Measurements from ENCODE around the gene CAPN7.
"Not testable (repeated sequence)": the region's sequence is repeated elsewhere in the genome, so short reads cannot be mapped to it uniquely, and the experiment has no call there.

Gene CAPN7

GRCh38 chr3:15205934-15206661 lies at the start of gene CAPN7:
CAPN7 (plus strand) TSS chr3:15206246; CDS start chr3:15206496, 250 bp downstream.
- DNase-seq: peak; percentile 92

DNA sequence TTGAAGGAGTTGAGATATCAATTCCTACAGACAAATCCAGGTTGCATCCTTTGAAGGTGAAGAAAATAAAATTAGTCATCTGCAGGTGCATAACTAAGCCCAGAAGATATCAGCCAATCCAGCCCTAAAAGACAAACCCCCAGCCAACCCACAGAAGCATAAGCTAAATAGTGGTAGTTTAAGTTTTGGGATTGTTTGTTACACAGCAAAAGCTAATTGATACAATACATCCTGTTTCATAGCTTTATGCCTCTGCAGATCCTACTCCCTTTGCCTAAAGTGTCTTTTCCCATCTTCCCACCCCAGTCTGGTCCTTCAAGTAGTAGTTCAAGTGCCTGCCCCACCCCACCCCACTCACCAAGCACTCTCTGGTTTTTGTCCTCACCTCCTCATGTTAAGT lies 48.6 kb upstream of the CAPN7 start:
- DNase-seq: no peak

GRCh38 chr3:15159501-15160136 lies 46.4 kb upstream of the CAPN7 start:
- no peak for DNase-seq

DNA sequence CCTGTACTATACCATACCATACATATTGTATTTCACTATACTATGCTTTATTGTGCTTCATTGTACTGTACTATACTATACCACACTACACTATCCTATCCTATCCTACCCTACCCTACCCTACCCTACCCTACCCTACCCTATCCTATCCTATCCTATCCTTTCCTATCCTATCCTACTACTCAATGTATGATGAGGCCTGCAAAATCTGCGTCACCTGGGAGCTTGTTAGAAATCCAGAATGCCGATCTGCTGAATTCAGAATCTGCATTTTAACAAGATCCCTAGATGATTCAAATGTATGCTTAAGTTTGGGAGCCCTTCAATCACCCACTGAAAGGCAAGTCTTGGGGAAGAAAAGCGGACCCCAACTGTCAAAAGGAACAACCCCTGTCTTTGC lies 45.4 kb upstream of the CAPN7 start:
- DNase-seq: no peak

DNA sequence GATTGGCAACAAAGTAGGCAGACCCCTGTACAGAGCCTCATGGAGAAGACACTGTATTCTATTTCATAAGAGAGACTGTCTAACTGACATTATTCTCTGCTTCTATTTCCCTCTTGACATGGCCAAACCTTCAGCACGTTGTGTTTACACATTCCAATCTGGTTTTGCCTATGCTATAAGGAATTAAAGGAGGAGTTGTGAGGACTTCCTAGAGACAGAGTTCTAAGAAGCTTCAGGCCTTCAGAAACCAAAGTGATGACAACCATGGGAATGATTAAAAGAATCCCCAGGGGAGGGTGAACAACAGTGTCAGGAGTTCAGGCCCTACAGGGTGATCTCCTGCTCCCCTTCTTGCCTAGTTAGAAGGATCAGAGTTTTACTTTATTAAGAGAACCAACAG lies 44.9 kb upstream of the CAPN7 start:
- no peak for DNase-seq

DNA sequence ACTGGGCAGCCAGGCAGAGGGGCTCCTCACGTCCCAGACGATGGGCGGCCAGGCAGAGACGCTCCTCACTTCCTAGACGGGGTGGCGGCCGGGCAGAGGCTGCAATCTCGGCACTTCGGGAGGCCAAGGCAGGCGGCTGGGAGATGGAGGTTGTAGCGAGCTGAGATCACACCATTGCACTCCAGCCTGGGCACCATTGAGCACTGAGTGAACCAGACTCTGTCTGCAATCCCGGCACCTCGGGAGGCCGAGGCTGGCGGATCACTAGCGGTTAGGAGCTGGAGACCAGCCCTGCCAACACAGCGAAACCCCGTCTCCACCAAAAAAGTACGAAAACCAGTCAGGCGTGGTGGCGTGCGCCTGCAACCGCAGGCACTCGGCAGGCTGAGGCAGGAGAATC lies 42.4 kb upstream of the CAPN7 start:
- DNase-seq: not testable (repeated sequence)

DNA sequence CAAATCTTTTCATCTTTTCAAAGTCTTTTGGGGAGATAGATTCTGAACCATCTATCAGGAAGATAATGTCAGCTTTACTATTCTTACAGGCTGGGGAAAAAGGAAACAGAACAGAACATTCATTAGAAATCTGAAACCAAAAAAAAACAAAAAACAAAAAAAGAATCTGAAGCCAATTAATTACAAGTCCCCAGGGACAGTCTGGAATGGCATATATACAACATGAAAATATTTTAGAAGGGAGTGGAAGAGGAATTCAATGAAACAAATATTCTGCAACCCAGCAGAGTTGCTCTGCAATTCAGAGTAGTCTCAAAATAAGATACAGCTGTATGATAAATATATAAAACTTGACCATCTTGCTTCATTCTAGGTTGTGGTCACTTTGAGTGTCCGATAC lies 41.7 kb upstream of the CAPN7 start:
- no peak for DNase-seq

GRCh38 chr3:15165061-15165460 lies 41.0 kb upstream of the CAPN7 start:
- no peak for DNase-seq

DNA sequence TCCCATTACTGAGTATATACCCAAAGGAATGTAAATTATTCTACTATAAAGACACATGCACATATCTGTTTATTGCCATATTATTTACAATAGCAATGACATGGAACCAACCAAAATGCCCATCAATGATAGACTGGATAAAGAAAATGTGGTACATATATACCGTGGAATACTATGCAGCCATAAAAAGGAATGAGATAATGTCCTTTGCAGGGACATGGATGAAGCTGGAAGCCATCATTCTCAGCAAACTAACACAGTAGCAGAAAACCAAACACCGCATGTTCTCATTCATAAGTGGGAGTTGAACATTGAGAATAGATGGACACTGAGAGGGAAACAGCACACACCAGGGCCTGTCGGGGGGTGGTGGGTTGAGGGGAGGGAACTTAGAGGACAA lies 39.7 kb upstream of the CAPN7 start:
- not testable (repeated sequence) for DNase-seq

DNA sequence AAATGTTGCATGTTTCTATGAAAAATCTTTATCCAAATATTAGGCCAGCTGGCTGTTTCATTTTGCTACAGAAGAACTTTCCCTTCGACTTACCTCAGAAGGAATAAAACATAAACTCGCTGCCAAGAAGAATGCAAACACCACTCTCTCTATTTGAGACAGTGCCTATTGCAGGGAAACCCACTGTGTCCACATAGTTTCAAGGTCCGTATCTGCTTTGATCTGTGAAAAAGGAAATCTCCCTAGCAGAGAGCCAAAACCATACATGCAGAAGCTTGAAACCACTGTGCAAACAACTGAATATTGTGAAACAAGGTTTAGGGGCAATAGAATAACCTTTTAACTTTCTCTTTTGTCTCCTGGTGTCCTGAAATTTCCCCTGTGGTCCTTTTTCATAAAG lies 35.0 kb upstream of the CAPN7 start:
- DNase-seq: no peak

- no peak for DNase-seq
These were observed 33.2 kb upstream of the CAPN7 start for GRCh38 chr3:15172806-15173205.

DNA sequence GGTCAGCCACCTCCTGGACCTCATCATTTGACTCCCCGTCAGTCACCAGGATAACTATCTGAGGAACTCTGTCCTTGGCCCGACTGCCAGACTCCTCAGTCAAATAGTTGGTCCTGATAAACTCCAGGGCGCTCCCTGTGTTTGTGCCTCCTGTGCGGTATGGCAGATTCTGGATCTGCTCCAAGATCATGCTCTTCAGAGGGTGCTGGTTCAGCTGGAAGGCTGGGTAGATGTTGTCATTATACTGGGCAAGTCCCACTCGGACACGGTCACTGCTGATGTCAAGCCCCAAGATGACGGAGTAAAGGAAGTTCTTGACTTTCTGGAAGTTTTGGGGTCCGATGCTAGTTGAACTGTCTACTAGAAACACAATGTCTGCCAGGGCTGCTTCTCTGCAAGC lies 31.1 kb upstream of the CAPN7 start:
- no peak for DNase-seq

DNA sequence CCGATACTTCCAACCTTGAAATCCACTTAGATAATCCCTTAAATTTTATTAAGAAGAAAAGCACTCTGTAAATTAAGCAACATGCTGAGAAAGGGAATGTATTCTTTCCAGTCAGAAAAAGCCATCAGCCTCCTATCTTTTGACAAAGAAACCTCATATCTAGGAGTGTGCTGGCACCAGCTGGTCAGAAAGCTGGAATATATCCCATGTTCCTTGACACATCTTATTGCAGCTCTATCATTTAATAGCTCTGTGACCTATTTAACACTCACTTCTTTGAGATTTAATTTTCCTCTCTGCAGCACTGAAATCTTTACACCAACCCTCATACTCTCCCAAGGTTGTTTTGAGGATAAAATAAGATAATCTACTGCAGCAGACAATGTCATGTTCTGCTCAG lies 30.4 kb upstream of the CAPN7 start:
- DNase-seq: no peak

DNA sequence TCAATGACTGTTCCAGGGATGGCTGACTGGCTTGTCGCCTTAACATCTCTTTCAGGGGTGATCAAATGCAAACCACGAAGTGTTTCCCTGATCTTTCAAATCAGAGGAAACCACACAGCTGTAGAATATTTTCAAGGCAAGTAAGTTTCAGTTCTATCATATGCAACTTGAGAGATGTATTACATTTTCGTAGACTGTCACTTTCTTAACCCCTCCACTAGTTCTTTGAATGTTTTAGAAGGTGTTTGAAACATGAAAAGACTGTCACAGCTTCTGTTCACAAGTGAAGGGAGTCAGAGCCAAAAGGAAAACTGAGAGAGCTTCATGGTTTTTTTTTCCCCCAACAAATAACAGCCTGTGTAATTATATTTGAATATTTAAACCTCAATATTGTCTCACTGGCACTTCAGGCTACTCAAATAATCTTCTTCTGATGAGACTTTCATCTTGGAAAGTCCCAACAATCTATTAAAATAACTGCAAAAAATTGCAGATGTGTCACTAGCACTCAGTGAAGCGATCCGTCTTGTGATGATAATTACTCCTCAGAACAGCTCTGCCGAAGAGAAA lies 25.9 kb upstream of the CAPN7 start:
- no peak for DNase-seq

- no peak for DNase-seq
These were observed 24.5 kb upstream of the CAPN7 start for GRCh38 chr3:15181511-15181910.

DNA sequence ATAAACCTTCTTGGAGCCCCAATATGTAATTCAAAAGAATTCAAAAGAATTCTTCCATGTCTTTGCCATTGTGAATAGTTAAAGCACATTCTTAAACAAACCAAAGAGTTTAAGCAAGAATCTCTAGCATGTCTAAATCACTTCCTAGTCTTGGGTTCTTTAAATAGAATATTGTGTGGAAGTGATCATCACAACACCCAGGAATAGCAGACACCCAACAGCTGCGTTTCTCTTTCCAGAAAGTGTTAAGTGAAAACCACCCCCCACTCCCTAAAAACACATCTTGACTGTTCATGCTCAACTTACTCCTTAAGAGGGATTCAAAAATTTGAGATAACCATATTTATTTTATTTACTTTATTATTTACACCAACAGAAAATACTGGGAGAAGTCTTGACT lies 24.1 kb upstream of the CAPN7 start:
- no peak for DNase-seq

DNA sequence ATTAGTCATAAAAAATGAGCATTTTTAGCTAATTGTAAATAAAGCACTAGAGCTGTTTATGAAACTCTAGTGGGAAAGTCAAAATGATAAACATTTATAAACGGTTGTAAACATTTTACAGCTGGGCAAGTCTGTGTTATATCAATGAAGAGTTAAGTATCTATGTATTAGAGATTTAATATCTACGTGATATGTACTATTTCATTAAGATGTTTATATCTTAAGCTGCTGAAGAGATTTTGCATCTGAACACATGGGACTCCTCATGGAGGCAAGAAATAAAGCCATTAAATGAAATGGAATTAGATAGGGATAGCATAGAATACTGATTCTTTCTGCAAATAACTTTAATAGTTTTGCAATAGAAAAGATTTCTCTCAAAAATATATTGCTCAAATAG lies 23.0 kb upstream of the CAPN7 start:
- DNase-seq: no peak

DNA sequence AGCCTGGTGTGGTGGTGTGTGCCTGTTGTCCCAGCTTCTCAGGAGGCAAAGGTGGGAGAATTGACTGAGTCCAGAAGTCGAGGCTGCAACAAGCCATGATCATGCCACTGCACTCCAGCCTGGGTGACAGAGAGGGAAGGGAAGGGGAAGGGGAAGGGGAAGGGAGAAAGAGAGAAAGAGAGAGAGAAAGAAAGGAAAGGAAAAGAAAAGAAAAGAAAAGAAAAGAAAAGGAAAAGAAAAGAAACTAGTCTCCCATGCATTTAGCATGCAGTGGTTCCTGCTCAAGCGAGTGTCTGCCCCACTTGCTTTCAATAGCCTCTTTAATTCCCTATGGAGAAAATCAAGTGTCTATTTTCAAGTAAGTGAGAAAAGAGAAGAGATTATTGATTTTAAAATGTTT lies 20.6 kb upstream of the CAPN7 start:
- no peak for DNase-seq

- no peak for DNase-seq
These were observed 20.0 kb upstream of the CAPN7 start for GRCh38 chr3:15186101-15186476.

- DNase-seq: not testable (repeated sequence)
These were observed 19.4 kb upstream of the CAPN7 start for GRCh38 chr3:15186477-15187164.

GRCh38 chr3:15197340-15198029 lies 8.6 kb upstream of the CAPN7 start:
- DNase-seq: no peak

DNA sequence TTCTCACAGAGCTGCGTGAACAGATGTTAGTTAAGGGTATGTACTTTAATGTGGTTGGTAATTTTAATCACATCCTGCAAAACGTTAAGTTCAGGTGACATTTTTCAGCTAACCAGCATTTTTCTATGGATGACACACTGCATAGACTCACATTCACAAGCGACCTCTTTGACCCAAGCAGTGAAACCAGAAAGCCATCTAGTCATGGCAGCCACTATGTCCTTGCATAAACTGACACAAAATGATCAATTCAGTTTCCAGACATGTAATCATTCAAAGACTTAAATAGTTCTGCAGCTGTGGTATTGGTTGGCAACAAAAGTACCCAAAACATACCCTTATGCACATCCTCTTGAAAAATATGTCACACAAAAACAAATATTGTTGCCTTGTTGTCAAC lies 7.4 kb upstream of the CAPN7 start:
- DNase-seq: no peak

DNA sequence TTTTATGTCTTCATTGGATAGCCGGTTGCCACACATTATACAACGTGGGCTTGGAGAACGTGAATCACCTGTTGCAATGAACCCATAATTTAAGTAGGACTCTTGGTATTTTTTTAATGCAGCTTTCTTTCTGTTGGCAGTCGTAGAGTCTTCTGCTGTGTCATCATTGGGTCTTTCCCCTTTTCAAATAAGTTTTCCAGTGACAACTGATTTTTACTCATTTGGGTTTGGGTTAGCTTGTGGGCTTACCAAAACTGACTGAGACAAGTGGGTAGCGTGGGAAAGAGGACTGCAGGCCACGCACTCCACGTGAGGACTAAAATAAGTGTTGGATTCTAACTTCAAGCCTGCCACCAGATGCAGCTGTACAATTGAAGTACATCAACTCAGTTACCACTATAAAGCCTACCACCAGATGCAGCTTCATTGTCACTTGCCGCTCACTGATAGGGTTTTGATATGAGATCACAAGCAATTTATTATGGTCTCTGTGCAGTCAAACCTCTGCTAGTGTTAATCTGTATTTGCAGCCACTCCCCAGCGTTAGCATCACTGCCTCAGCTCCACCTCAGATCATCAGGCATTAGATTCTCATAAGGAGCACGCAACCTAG lies 6.4 kb upstream of the CAPN7 start:
- DNase-seq: no peak

Measured in CD4-positive, alpha-beta T cell treated with Interleukin-4 for 4 hours (primary cell).